ENCODE data around the gene CHAT. TPM values are rescaled to one million over a fixed set of nuclear protein-coding genes. Genes with fewer than 3 reads are reported as not detected.

Gene CHAT
- total and polyA plus RNA-seq, 2 donors (not counting 3 experiments of a cell fraction or from before 2014, with no cell fraction given), result not detected

DNA sequence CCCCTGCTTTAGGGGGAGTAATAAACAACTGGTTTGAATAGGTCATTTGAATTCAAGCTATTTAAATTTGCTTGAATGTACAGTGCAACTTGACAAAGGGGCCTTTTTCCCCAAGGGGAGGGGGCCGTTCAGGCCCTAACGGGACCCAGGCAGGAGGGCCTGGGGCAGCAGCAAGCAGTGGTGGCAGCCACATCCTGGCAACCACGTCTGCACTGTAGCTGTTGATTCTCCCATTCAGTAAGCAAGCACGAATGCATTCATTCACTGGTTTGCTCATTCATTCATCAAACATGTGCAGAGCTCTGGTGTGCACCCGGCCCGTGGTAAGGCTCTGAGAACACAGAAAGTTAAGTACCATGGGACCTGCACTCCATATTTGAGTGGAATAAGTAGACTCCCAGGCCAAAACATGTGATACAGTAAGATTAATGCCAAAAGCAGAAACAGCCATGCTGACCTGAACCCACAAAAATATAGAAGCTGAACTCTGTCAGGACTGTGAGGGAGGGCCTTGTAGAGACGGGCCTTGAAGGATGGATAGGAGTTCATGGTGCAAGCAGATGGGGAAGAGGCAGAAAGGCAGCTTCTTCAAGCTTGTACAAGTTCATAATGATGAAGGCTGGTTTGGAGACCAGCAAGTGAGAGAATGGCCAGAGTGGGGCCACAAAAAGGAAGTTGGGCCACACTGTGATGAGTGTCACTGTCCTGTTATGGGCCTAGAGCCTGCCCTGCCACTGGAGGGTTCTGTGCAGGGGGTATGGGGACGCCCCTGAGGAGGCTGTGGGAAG is 36.3 kb downstream of the CHAT start:
- Histone ChIP-seq H3K27me3 (ENCODE audit: control insufficient read depth in 2 of 2, insufficient read depth in 2 of 2, low read length in 2 of 2) (peaks cover 0 to 2% of the 10 kb centered on the region in 2 experiments), H3K36me3 (ENCODE audit: control insufficient read depth in 2 of 2, extremely low read depth in 1 of 2, insufficient read depth in 2 of 2, low read length in 2 of 2) (no peaks in the 10 kb centered on the region), H3K9ac (replicated peaks; ENCODE audit: extremely low read depth, insufficient read depth, low read length) (no peak overlapping the region), H2AFZ (ENCODE audit: low read depth, low read length) (no peak overlapping the region), H3K4me2 (ENCODE audit: insufficient read depth, low read length) (no peak overlapping the region), H3K9me1 (replicated peaks; ENCODE audit: control insufficient read depth, extremely low read depth, insufficient read depth, low read length) (no peaks in the 10 kb centered on the region), H3K79me2 (ENCODE audit: control insufficient read depth, insufficient read depth, low read length) (no peaks in the 10 kb centered on the region), H3K27ac (ENCODE audit: insufficient read depth, low read depth, low read length) (no peak overlapping the region), H3K4me1 (ENCODE audit: control insufficient read depth, extremely low read depth, insufficient read depth, low read length) (no peaks in the 10 kb centered on the region), H3K9me3 (replicated peaks; ENCODE audit: control insufficient read depth, insufficient read depth, low read length) (no peaks in the 10 kb centered on the region), H3K4me3 (replicated peaks in 1 of 3; ENCODE audit: insufficient read depth in 1 of 3, low read depth in 1 of 3, low read length in 3 of 3) (no peak overlapping the region), H4K20me1 (replicated peaks; ENCODE audit: control insufficient read depth, extremely low read depth, insufficient read depth, low read length) (no peaks in the 10 kb centered on the region)
- no peak for DNase-seq (ENCODE audit: low read depth, low spot score)
- no peak for FAIRE-seq
- ChIA-PET CTCF (no interaction called here), POLR2A (no interaction called here)
- dilution Hi-C loops (cut with MboI; ENCODE audit: extremely low pct_ligation_motif_present, low sequenced_read_pairs), result no loop called here
- BruUV-seq (replicated peaks), result no TSS peak
- intact Hi-C loops (cut with micrococcal nuclease), result no loop called here
- TF ChIP-seq FOS (IDR thresholded peaks at IDR 0.05; ENCODE audit: borderline replicate concordance, insufficient read depth, low read length) (no peak), JUN (IDR thresholded peaks at IDR 0.05; ENCODE audit: borderline replicate concordance, insufficient read depth, insufficient read length, low read depth) (no peak), POLR2AphosphoS5 (IDR thresholded peaks at IDR 0.05; ENCODE audit: insufficient read depth, low read depth, low read length) (no peak), POLR2A (IDR thresholded peaks at IDR 0.05; ENCODE audit: low read depth, low read length) (no peak), EZH2 (IDR thresholded peaks at IDR 0.05; ENCODE audit: borderline replicate concordance, low read depth, low read length, severe bottlenecking) (no peak), GATA2 (IDR thresholded peaks at IDR 0.05; ENCODE audit: insufficient read depth, insufficient read length, low read depth, low read length) (no peak), MAX (IDR thresholded peaks at IDR 0.05; ENCODE audit: insufficient read depth, insufficient read length) (no peak), MYC (IDR thresholded peaks at IDR 0.05; ENCODE audit: low read depth, low read length) (no peak)
- TF ChIP-seq, protein P1, sequence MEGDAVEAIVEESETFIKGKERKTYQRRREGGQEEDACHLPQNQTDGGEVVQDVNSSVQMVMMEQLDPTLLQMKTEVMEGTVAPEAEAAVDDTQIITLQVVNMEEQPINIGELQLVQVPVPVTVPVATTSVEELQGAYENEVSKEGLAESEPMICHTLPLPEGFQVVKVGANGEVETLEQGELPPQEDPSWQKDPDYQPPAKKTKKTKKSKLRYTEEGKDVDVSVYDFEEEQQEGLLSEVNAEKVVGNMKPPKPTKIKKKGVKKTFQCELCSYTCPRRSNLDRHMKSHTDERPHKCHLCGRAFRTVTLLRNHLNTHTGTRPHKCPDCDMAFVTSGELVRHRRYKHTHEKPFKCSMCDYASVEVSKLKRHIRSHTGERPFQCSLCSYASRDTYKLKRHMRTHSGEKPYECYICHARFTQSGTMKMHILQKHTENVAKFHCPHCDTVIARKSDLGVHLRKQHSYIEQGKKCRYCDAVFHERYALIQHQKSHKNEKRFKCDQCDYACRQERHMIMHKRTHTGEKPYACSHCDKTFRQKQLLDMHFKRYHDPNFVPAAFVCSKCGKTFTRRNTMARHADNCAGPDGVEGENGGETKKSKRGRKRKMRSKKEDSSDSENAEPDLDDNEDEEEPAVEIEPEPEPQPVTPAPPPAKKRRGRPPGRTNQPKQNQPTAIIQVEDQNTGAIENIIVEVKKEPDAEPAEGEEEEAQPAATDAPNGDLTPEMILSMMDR (IDR thresholded peaks at IDR 0.05; ENCODE audit: extremely low read depth in 1 of 2, insufficient read depth in 1 of 2, low read depth in 1 of 2, low read length in 2 of 2), result no peak
